NCI-H1930 (cell line): Measurements from ENCODE around the gene TAGLN3.

Source experiments
- DNase-seq, 2 experiments: peaks; one replicate each; lab custom pipeline; 2025; lab: John Stamatoyannopoulos, UW

Gene TAGLN3

GRCh38 chr3:111998636-111999483, at the start of gene TAGLN3:
Gene TAGLN3, plus strand, starts transcription at chr3:111998922. Its CDS starts 501 bp downstream, at chr3:111999423.
- peak in 1 of 2 experiments; percentile 31 for DNase-seq

DNA sequence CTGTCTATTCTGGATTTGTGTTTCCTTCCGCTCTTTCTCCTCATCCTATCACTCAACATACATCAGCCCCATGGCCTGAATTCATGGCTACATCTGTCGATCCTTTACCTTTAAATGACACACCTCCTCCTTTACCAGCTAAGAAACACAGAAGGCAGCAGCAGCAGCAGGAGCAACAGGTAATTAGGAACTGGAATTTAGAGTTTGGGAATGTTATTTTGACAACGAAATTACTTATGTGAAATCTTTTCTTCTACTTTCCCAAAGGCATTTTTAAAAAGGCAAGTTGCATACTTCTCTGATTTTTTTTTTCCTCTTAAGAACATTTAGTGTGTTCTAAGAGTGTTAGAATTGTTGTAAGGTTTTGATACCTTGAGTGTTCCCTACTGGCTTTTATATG, 49.0 kb upstream of the TAGLN3 start:
- DNase-seq, result no peak

- no peak for DNase-seq
Observed at GRCh38 chr3:111951032-111951431, 47.7 kb upstream of the TAGLN3 start.

GRCh38 chr3:111952086-111952485, 46.6 kb upstream of the TAGLN3 start:
- no peak for DNase-seq

GRCh38 chr3:111952866-111953450, 45.8 kb upstream of the TAGLN3 start:
- DNase-seq, result no peak

DNA sequence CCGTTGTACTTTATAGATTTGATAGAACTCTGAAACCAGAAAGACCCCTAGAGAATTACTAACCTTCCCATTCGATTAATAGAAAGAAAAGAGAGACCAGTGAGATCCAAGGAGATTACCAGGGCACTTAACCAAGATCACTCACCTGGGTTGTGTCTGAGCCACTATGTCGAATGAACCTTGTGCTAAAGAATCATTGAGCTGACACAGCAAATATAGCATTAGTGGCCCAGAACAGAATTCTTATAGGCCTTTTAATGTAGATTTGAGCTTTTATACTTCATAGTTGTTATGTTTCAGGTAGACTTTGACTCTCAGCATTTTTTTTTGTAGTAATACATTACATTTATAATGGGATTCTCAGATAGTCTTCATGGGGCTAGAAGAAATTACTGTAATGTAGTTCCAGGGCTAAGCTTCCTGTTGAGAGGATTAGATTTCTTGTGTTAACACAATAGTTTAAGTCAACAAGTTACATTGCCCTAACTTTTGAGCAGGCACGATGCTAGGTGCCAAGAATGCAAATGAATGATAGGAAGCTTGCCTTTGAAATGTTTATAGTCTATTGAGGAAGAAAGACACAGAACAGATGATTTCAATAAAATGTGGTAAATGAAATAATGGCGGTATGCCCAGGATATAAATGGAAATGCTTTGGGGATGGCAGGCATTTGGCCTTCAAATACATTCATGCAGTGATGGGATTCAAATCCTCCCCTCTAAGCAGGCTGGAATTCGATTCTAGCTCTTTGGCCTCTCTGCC, 44.3 kb upstream of the TAGLN3 start:
- no peak for DNase-seq

DNA sequence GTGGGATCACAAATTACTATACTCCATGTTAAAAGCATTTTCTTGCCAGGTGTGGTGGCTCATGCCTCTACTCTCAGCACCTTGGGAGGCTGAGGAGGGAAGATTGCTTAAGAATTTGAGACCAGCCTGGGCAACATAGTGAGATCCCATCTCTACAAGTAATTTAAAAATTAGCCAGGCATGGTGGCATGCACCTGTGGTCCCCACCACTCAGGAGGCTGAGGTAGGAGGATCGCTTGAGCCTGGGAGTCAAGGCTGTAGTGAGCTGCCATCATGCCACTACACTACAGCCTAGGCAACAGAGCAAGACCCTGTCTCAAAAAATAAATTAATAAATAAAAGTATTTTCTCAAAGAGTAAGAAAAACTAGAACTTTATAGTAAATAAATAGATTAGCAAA, 42.8 kb upstream of the TAGLN3 start:
- DNase-seq, result no peak

GRCh38 chr3:111956449-111956848, 42.3 kb upstream of the TAGLN3 start:
- no peak for DNase-seq

- peak in 1 of 2 experiments; percentile 29 for DNase-seq
Observed at GRCh38 chr3:111956995-111957734, 41.6 kb upstream of the TAGLN3 start.

- no peak for DNase-seq
Observed at GRCh38 chr3:111961461-111962164, 37.1 kb upstream of the TAGLN3 start.

DNA sequence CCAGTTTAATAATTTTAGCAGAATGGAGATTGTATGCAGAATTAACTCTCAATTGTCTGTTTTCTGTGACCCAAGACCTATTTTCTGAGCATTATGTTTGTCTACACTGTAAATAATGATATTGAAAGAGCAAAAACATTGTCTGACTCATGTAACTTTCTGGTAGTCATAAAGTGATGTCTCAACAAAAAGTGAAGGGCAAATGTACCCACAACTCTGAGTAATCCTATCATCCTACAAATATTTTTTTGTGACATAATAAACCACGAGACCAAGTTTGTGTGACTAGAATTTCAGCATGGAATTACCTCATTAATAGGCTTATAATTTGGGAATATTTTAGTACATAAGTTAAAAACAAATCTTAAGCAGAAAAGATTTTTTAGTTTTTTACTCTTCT, 35.3 kb upstream of the TAGLN3 start:
- DNase-seq, result no peak

DNA sequence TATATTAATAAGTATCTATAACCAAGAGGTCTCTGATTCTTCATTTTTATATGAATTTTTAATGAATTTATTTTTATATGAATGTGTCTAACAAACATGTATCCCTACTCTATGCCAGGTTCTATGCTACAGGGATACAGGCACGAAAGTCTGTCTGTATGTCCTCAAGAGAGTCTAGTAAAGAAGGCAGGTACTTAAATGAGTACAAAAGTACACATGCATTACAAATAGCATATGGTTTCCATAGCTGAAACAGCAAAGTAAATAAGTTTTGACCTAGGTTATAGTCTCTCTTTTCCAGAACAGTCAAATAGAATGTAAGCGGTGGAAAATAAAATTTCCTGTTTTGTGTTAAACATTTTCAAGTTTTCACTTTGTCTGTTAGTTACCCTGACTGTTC, 33.2 kb upstream of the TAGLN3 start:
- no peak for DNase-seq

DNA sequence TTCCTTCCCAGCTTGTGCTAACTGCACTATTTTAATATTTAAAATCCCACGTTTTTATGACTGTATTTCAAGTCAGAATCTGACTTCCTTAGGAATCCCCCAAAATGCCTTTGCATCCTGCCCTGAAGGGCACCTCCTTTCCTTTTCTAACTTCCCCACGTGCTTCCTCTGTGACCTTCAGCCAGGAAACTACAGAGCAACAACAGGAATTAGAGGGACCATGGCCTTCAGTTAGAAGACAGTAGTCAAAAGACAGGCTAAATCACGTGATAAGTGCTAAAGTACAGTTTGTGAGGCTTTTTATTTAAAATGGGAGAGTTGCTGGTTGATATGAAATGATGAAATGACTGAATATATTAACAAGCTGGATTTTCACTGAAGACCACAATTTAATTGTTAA, 31.7 kb upstream of the TAGLN3 start:
- DNase-seq, result no peak

- peak; percentile 49 to 77 for DNase-seq
Observed at GRCh38 chr3:111967651-111968274, 31.0 kb upstream of the TAGLN3 start.

DNA sequence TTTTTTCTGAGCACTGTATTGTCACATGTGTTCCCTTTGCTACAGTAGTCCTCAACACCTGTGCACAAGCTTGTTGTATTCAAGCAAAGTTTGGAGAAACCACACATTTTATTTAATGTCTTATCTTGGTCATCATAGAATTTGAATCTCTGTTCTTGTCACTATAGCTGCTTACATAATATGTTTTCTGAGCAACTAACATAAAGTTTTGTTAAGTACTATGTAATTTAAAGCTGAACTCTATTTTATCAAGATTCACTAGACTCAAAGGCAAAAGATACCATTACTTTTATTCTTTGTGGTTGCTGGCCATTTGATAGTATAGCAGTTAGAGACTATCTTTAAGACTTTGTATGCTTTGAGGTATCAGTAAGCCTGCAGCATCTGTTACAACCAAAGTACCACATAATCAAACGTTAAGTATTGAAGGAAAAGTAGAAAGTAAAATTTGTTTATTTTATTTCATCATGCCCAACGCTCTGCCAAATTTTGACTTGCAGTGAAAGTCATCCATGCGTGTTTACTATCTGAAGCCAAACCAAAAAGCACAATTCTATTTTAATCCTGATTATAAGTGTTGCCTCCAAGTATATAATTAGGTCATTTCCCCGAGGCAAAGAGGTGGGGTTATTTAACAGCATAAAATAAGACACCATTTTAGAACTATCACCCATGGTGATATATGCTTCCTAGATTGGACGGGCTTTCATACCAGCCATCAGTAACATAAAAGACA, 30.2 kb upstream of the TAGLN3 start:
- DNase-seq, result no peak

- DNase-seq, result no peak
Observed at GRCh38 chr3:111970376-111970775, 28.3 kb upstream of the TAGLN3 start.

GRCh38 chr3:111971533-111972130, 27.1 kb upstream of the TAGLN3 start:
- DNase-seq, result peak in 1 of 2 experiments; percentile 43

- no peak for DNase-seq
Observed at GRCh38 chr3:111972891-111973290, 25.8 kb upstream of the TAGLN3 start.

GRCh38 chr3:111975131-111975530, 23.6 kb upstream of the TAGLN3 start:
- no peak for DNase-seq

GRCh38 chr3:111976254-111976653, 22.5 kb upstream of the TAGLN3 start:
- DNase-seq, result peak in 1 of 2 experiments; percentile 68
